Measurements from ENCODE around the gene DNASE1L3.

GRCh38 chr3:58161435-58162398, 49.1 kb downstream of the DNASE1L3 start:
- TF ChIP-seq RAD21 (IDR thresholded peaks at IDR 0.05; ENCODE audit: low read length) (no peak), CTCF (conservative IDR thresholded peaks at IDR 0.05; ENCODE audit: low read depth, low read length) (no peak), CHD1 (IDR thresholded peaks at IDR 0.05; ENCODE audit: low read depth, low read length) (no peak), POLR2A (IDR thresholded peaks at IDR 0.05; ENCODE audit: low read depth, low read length) (no peak), RCOR1 (IDR thresholded peaks at IDR 0.05; ENCODE audit: insufficient replicate concordance, low read length) (no peak)

Data from IMR-90 (cell line).